ENCODE data around the gene SLC18A3. TPM values are rescaled to one million over a fixed set of nuclear protein-coding genes. Genes with fewer than 3 reads are reported as not detected.

SLC18A3 gene
- total RNA-seq, 1 experiment from 2014 or later = not detected

DNA sequence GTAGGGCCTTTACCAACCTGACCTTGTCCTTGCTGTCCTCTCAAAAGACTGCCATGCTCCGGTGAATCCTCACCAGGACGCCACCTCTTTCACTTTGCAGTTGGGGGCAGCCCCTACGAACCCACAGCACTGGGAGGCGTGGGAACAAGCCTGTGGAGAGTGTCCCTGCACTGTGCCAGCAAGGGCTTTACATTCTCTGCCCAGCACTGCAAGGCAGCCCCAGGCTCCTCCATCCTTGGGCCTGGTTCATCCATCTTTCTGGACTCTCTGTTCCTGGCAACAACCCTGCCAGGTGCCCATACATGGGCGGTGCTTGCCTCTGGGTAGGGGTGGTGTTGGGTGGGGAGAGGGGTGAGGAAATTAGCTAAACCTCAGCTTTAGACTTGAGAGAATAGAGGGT is 5.1 kb downstream of the SLC18A3 start:
- DNase-seq (ENCODE audit: low read depth, low spot score) (no peak), ATAC-seq (no peak)
- H3K36me3 ChIP-seq (ENCODE audit: control insufficient read depth in 1 of 2, insufficient read depth in 2 of 2, low read length in 2 of 2) = no peaks in the 10 kb centered on the region
- peaks cover 0 to 3% of the 10 kb centered on the region in 2 experiments; a peak in 2 of 4 replicates for H3K4me1 ChIP-seq (ENCODE audit: control insufficient read depth in 1 of 2, insufficient read depth in 2 of 2, low read length in 2 of 2)
- H3K4me3 ChIP-seq (replicated peaks in 1 of 2; ENCODE audit: low read depth in 1 of 2, low read length in 2 of 2) = no peak overlapping the region
- no peaks in the 10 kb centered on the region for H3K9me3 ChIP-seq (ENCODE audit: control insufficient read depth in 1 of 2, insufficient read depth in 1 of 2, low read depth in 1 of 2, low read length in 2 of 2)
- H3K9ac ChIP-seq (ENCODE audit: low read length) = no peak overlapping the region
- intact Hi-C loops (cut with micrococcal nuclease) = no loop called here
- H3K9me2 ChIP-seq (ENCODE audit: insufficient read depth) = no peaks in the 10 kb centered on the region
- no peaks in the 10 kb centered on the region; the same call in 1 of the 2 replicates for H3K27me3 ChIP-seq (ENCODE audit: insufficient read depth, low read length)
- no peak overlapping the region for H2AFZ ChIP-seq (ENCODE audit: low read depth, low read length, poor library complexity, severe bottlenecking)
- CTCF ChIA-PET = no interaction called here
- no peaks in the 10 kb centered on the region for H4K20me1 ChIP-seq (ENCODE audit: insufficient read depth)
- TF ChIP-seq RAD21 (IDR thresholded peaks at IDR 0.05; ENCODE audit: low read depth) (no peak), CBX3 (IDR thresholded peaks at IDR 0.05; ENCODE audit: low read depth) (no peak)
- TF ChIP-seq, protein P1, sequence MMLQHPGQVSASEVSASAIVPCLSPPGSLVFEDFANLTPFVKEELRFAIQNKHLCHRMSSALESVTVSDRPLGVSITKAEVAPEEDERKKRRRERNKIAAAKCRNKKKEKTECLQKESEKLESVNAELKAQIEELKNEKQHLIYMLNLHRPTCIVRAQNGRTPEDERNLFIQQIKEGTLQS (IDR thresholded peaks at IDR 0.05) = no peak
- H3K4me2 ChIP-seq (ENCODE audit: low read length) = no peak overlapping the region
- POLR2A ChIA-PET = no interaction called here
- BruUV-seq (replicated peaks) = no TSS peak
- no peaks in the 10 kb centered on the region for H3K79me2 ChIP-seq (ENCODE audit: insufficient read depth, low read length)
- H3K27ac ChIP-seq (ENCODE audit: low read depth, low read length) = no peak overlapping the region
- RAD21 ChIA-PET (ENCODE audit: low non-redundant PET in 1 of 2, low total read pairs in 2 of 2, uncharacterized antibody in 2 of 2, unreplicated experiment in 2 of 2) = no interaction called here

- no peak for DNase-seq (ENCODE audit: low read depth, low spot score)
- Histone ChIP-seq H3K79me2 (ENCODE audit: insufficient read depth, low read length) (no peaks in the 10 kb centered on the region), H3K9me2 (ENCODE audit: insufficient read depth) (no peaks in the 10 kb centered on the region), H3K9me3 (ENCODE audit: control insufficient read depth in 1 of 2, insufficient read depth in 1 of 2, low read depth in 1 of 2, low read length in 2 of 2) (no peaks in the 10 kb centered on the region), H3K4me2 (ENCODE audit: low read length) (no peak overlapping the region), H3K4me3 (replicated peaks in 1 of 2; ENCODE audit: low read depth in 1 of 2, low read length in 2 of 2) (no peak overlapping the region), H3K9ac (ENCODE audit: low read length) (no peak overlapping the region), H3K4me1 (ENCODE audit: control insufficient read depth in 1 of 2, insufficient read depth in 2 of 2, low read length in 2 of 2) (peaks cover 0 to 3% of the 10 kb centered on the region in 2 experiments; a peak in 2 of 4 replicates), H3K36me3 (ENCODE audit: control insufficient read depth in 1 of 2, insufficient read depth in 2 of 2, low read length in 2 of 2) (no peaks in the 10 kb centered on the region), H3K27me3 (ENCODE audit: insufficient read depth, low read length) (no peaks in the 10 kb centered on the region; the same call in 1 of the 2 replicates), H4K20me1 (ENCODE audit: insufficient read depth) (no peaks in the 10 kb centered on the region), H3K27ac (ENCODE audit: low read depth, low read length) (no peak overlapping the region), H2AFZ (ENCODE audit: low read depth, low read length, poor library complexity, severe bottlenecking) (no peak overlapping the region)
- ChIA-PET POLR2A (no interaction called here), RAD21 (ENCODE audit: low non-redundant PET in 1 of 2, low total read pairs in 2 of 2, uncharacterized antibody in 2 of 2, unreplicated experiment in 2 of 2) (no interaction called here), CTCF (no interaction called here)
- BruUV-seq (replicated peaks) = no TSS peak
- TF ChIP-seq CBX3 (IDR thresholded peaks at IDR 0.05; ENCODE audit: low read depth) (no peak), ZNF274 (IDR thresholded peaks at IDR 0.05; ENCODE audit: low read depth, low read length) (no peak), REST (IDR thresholded peaks at IDR 0.05; ENCODE audit: low read depth) (no peak), TCF7L2 (IDR thresholded peaks at IDR 0.05; ENCODE audit: borderline replicate concordance, extremely low read depth, insufficient read depth, insufficient read length) (no peak), EGR1 (IDR thresholded peaks at IDR 0.05; ENCODE audit: low read depth) (no peak)
- intact Hi-C loops (cut with micrococcal nuclease) = no loop called here
- no peak for ATAC-seq
These were observed 5.6 kb downstream of the SLC18A3 start for GRCh38 chr10:49615721-49616120.

Data from HCT116 (cell line).